Left forelimb (tissue), 1 donor: ENCODE measurements around the gene IFNB1.

Experiments used
- DNase-seq: peaks from one replicate; pipeline ENCODE4 v3.0.0-alpha.2; 2018; ENCODE audit warnings: low spot score

IFNB1 gene

DNA sequence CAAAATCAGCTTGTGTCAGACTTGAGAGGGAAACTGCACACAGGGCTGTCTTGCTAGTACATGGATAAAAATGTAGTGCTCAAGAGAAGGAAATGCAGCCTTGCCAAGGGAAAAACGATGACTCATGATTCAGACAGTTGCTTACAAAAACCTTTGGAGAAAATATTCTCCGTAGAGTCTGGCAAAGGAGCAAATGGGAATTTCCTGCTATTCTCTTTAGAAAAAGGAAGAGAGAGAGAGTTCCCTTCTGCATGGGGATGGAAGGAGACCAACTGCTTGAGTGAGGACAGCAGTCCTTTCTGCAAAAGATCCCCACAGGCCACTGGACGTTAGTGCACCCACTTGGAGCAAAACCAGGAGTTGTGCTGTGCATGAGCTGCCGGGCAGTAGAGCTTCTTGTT lies 7.6 kb downstream of the IFNB1 start:
- no peak for DNase-seq

DNA sequence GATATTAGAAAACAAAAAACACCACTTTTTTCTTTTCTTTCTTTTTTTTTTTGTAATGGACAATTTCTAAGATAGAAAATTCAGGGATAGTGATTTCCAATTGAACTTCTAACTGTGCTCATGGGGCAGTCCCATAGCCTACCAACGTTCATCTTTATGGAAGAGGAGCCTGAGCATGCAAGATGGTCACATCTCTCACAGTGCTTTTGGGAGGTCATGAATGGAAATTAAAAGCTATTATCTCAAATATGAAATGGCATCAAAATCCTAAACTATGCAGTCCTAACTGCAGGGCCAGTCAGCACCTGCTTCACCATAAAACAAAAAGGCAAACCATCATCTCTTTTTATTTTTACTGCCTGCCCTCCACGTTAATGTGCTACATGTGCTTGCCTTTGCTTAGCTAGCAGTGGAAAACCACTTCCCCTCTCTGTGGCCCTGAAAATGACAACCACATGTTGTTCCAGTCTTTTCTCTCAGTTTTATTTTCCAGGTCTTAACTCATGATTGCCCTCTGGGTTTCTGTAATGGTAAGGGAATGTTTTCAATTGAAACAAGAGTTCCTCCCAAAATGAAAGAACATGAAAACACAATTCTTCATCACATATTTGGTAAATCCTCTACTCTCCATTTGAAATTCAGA lies 16.7 kb downstream of the IFNB1 start:
- no peak for DNase-seq

- no peak for DNase-seq
These were observed 20.8 kb downstream of the IFNB1 start for GRCh38 chr9:21056931-21057330.

- DNase-seq: no peak
These were observed 23.9 kb downstream of the IFNB1 start for GRCh38 chr9:21053851-21054250.

DNA sequence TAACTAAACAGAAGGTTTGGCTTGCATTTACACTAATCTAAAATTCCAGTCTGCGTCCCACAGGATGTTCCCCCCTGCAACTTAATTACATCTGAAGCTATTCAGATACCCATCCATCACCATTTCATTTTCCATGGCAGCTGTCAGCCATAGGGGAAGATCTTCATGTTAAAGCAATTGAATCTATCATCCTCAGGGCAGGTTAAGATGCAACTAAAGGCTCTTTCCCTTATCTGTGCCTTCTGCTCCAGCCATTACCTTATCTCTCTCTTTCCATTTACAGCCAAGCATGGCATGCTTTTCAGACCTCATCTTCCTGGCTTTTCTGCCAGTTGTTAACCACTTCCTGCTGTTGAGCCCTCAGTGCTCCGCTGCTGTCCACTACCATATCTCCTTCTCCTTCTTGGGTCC lies 30.5 kb downstream of the IFNB1 start:
- no peak for DNase-seq

DNA sequence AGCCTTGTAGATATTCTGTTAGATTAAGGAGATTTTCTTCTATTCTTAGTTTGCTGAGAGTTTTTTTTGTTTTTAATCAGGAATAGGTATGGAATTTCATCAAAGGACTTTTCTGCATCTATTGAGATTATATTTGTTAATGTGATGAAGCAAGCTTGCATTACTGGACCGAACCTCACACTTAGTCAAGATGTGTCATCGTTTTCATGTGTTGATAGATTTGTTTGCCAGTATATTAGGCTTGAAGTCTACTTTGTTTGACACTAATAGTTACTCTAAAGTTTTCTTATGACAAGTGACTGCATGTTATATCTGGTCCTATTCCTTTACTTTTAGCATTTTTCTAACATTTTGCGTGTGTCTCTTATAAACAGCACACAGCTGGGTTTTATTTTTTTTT lies 33.9 kb downstream of the IFNB1 start:
- DNase-seq: no peak

DNA sequence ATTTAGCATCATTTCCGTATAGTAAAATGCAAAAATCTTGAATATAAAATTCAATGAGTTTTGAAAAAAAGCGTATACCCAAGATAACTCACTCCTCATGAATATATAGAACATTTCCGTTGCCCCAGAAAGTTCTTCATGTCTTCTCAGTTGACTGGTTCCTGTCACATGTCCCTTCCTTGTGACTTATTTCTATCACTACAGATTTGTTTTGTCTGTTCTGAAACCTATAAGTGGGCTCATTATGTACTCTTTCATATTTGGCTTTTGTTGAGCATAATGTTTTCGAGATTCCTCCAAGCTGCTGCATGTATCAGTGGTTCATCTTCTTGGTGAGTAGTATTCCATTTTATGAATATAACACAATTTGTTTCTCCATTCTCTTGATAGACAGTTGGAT lies 35.3 kb downstream of the IFNB1 start:
- no peak for DNase-seq

DNA sequence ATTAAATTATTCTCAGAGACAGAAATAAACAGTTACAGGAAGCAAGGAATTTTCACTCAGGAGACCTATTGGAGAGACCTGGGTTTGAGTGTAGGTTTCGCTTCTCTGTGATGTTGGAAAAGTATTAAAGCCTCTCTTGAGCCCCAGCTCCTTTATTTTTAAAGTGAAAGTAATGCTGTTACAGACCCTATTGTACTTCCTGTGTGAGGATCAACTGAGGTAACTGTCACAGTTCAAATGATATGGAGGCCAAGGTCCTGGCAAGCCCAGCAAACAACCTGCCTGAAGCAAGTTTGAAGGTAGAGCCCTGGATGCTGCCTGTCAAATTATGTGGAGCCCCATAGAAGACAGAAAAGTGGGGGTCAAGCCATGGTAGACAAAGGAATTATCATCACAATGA lies 38.4 kb downstream of the IFNB1 start:
- no peak for DNase-seq

DNA sequence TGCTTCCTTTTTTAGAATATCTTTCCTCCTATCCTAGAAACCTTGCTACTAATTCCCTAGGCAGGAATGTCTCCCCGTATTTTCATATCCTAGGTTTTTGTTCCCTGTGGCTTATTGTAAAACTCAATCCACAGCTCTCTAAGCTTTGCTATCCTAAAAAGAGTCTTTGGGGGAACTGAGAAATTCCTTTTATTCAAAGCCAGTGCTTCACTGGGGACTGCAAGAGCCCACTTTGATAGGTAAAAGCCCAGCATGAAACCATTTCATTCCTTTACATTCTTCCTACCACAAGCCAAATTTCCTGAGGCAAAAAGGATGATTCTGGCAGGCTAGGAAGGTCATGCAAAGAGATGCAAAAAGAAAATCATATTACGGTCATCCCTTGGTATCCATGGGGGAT lies 40.5 kb downstream of the IFNB1 start:
- no peak for DNase-seq

DNA sequence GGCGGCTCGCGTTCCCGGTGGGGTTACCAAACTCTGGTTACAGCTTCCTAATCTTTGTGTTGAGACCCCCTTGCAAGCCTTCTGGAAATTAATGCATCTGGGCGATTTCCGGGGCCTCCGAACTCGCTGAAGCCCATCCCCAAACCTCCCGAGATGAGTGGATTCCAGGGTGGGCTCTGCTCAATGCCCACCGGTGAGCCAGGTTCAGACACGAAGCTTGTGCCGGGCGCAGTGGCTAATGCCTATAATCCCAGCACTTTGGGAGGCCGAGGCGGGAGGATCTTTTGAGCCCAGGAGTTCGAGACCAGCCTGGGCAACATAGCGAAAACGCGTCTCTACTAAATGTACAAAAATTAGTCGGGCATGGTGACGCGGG lies 45.9 kb downstream of the IFNB1 start:
- DNase-seq: peak; percentile 65

GRCh38 chr9:21031091-21031807 lies 46.5 kb downstream of the IFNB1 start, which contains the start of gene HACD4:
Gene HACD4, minus strand, starts transcription at chr9:21031640. Its CDS starts 50 bp downstream, at chr9:21031590.
- DNase-seq: peak; percentile 68

DNA sequence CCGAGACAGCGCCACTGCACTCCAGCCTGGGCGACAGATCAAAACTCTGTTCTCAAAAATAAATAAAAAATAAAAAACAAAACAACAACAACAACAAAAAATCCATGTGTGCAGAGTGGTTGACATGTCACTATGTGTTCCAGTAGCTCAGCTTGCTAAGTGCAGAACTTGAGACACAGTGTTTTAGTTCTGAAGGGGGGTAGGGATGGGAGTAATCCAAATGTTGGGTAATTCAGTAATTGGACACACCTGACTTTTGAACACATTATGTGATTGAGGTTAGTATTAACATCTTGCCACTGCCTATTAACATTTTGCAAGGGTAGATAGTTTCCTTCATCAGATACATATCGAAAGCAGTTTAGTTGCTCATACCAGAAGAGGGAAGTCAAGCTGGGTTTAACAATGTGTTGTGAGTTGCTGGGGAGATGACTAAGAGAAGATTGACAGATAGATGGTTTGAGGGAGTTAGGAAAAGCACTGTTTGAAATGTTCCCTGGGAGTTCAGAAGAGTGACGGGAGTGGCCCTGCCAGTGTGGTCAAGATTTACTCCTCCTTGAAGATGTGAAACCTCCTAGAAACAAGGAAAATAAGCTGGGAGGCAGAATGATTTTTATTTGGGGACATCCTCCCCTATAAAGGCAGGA lies 47.2 kb downstream of the IFNB1 start:
- no peak for DNase-seq

- DNase-seq: no peak
These were observed 48.1 kb downstream of the IFNB1 start for GRCh38 chr9:21029661-21030060.

- DNase-seq: no peak
These were observed 49.3 kb downstream of the IFNB1 start for GRCh38 chr9:21028466-21028865.

DNA sequence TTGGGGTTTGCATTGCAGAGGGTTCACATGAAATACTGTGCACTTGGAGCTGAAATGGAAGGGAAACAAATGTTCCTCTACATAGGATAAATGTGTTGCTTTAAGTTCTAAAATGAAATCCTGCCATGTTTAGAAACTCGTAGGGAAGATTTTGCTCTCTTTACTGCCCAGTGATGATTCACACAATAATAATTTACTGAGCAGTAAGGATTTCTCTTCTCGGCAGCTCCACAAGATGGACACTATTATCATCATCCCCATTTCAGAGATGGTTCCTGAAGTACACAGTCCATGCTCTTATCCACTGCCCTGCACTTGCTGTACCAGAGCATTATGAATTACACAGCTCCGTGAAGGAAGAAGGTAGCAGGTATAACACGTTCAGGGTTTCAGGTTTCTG lies 50.4 kb downstream of the IFNB1 start:
- DNase-seq: no peak
